ENCODE measurements around the gene PRAMEF11. TPM values are rescaled to one million over a fixed set of nuclear protein-coding genes. Genes with fewer than 3 reads are reported as not detected.

The PRAMEF11 gene
- total and polyA plus RNA-seq, 2 donors (not counting 3 experiments of a cell fraction or from before 2014, with no cell fraction given): not detected

DNA sequence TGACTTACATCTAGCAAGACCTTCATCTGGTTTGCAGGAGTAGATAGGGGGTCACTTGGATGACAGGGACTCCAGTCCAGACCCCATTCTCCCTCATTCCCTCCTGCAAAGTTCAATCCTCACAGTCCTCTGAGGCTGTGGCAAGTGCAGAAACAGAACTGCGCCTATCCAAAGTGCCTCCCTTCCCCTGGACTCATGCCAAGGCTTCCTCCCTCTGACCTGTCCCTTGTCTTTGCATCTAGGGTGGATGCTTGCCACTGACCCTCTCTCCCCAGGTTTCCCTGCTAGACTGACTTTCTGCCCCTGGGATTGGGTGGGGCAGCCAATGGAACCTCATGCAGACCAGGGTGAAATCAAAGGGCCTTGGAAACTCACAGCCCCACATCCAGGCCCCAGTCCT lies 21.3 kb downstream of the PRAMEF11 start:
- H3K27ac ChIP-seq (ENCODE audit: insufficient read depth, low read depth, low read length): no peak overlapping the region
- no peaks in the 10 kb centered on the region for H3K79me2 ChIP-seq (ENCODE audit: control insufficient read depth, insufficient read depth, low read length)
- DNase-seq (ENCODE audit: low read depth, low spot score) (no peak), FAIRE-seq (no peak)
- intact Hi-C loops (cut with micrococcal nuclease): no loop called here
- ChIA-PET CTCF (no interaction called here), POLR2A (no interaction called here)
- no peak overlapping the region for H3K4me3 ChIP-seq (replicated peaks in 1 of 3; ENCODE audit: insufficient read depth in 1 of 3, low read depth in 1 of 3, low read length in 3 of 3)
- H4K20me1 ChIP-seq (replicated peaks; ENCODE audit: control insufficient read depth, extremely low read depth, insufficient read depth, low read length): no peaks in the 10 kb centered on the region
- dilution Hi-C loops (cut with MboI; ENCODE audit: extremely low pct_ligation_motif_present, low sequenced_read_pairs): no loop called here
- H3K36me3 ChIP-seq (ENCODE audit: control insufficient read depth in 2 of 2, extremely low read depth in 1 of 2, insufficient read depth in 2 of 2, low read length in 2 of 2): no peaks in the 10 kb centered on the region
- no peak overlapping the region for H2AFZ ChIP-seq (ENCODE audit: low read depth, low read length)
- TF ChIP-seq POLR2A (IDR thresholded peaks at IDR 0.05; ENCODE audit: low read depth, low read length): no peak
- no peak for TF ChIP-seq EZH2 (IDR thresholded peaks at IDR 0.05; ENCODE audit: borderline replicate concordance, low read depth, low read length, severe bottlenecking)
- no peak for TF ChIP-seq POLR2AphosphoS5 (IDR thresholded peaks at IDR 0.05; ENCODE audit: insufficient read depth, low read depth, low read length)
- TF ChIP-seq FOS (IDR thresholded peaks at IDR 0.05; ENCODE audit: borderline replicate concordance, insufficient read depth, low read length): no peak
- no peak overlapping the region for H3K9ac ChIP-seq (replicated peaks; ENCODE audit: extremely low read depth, insufficient read depth, low read length)
- H3K27me3 ChIP-seq (ENCODE audit: control insufficient read depth in 2 of 2, insufficient read depth in 2 of 2, low read length in 2 of 2): no peaks in the 10 kb centered on the region
- H3K4me1 ChIP-seq (ENCODE audit: control insufficient read depth, extremely low read depth, insufficient read depth, low read length): no peaks in the 10 kb centered on the region
- no peak overlapping the region for H3K4me2 ChIP-seq (ENCODE audit: insufficient read depth, low read length)
- BruUV-seq (replicated peaks): no TSS peak
- H3K9me3 ChIP-seq (replicated peaks; ENCODE audit: control insufficient read depth, insufficient read depth, low read length): no peaks in the 10 kb centered on the region
- no peaks in the 10 kb centered on the region for H3K9me1 ChIP-seq (replicated peaks; ENCODE audit: control insufficient read depth, extremely low read depth, insufficient read depth, low read length)

GRCh38 chr1:12799730-12800129 lies 31.5 kb downstream of the PRAMEF11 start:
- no peaks in the 10 kb centered on the region for H3K4me1 ChIP-seq (ENCODE audit: control insufficient read depth, extremely low read depth, insufficient read depth, low read length)
- H4K20me1 ChIP-seq (replicated peaks; ENCODE audit: control insufficient read depth, extremely low read depth, insufficient read depth, low read length): no peaks in the 10 kb centered on the region
- H2AFZ ChIP-seq (ENCODE audit: low read depth, low read length): no peak overlapping the region
- DNase-seq (ENCODE audit: low read depth, low spot score): no peak
- no peaks in the 10 kb centered on the region for H3K9me3 ChIP-seq (replicated peaks; ENCODE audit: control insufficient read depth, insufficient read depth, low read length)
- no peak overlapping the region for H3K4me3 ChIP-seq (replicated peaks in 1 of 3; ENCODE audit: insufficient read depth in 1 of 3, low read depth in 1 of 3, low read length in 3 of 3)
- no peak for TF ChIP-seq MAX (IDR thresholded peaks at IDR 0.05; ENCODE audit: insufficient read depth, insufficient read length)
- TF ChIP-seq GATA2 (IDR thresholded peaks at IDR 0.05; ENCODE audit: insufficient read depth, insufficient read length, low read depth, low read length): no peak
- TF ChIP-seq EZH2 (IDR thresholded peaks at IDR 0.05; ENCODE audit: borderline replicate concordance, low read depth, low read length, severe bottlenecking): no peak
- no peak for TF ChIP-seq CTCF (IDR thresholded peaks at IDR 0.05; ENCODE audit: extremely low read depth in 1 of 2, insufficient read depth in 1 of 2, low read depth in 1 of 2, low read length in 2 of 2)
- no peak for TF ChIP-seq MYC (IDR thresholded peaks at IDR 0.05; ENCODE audit: low read depth, low read length)
- no peaks in the 10 kb centered on the region for H3K36me3 ChIP-seq (ENCODE audit: control insufficient read depth in 2 of 2, extremely low read depth in 1 of 2, insufficient read depth in 2 of 2, low read length in 2 of 2)
- ChIA-PET POLR2A (no interaction called here), CTCF (no interaction called here)
- H3K9ac ChIP-seq (replicated peaks; ENCODE audit: extremely low read depth, insufficient read depth, low read length): no peak overlapping the region
- intact Hi-C loops (cut with micrococcal nuclease) (no loop called here), dilution Hi-C loops (cut with MboI; ENCODE audit: extremely low pct_ligation_motif_present, low sequenced_read_pairs) (no loop called here)
- no TSS peak for BruUV-seq (replicated peaks)
- H3K4me2 ChIP-seq (ENCODE audit: insufficient read depth, low read length): no peak overlapping the region
- no peak for FAIRE-seq
- H3K79me2 ChIP-seq (ENCODE audit: control insufficient read depth, insufficient read depth, low read length): no peaks in the 10 kb centered on the region
- no peaks in the 10 kb centered on the region for H3K9me1 ChIP-seq (replicated peaks; ENCODE audit: control insufficient read depth, extremely low read depth, insufficient read depth, low read length)
- no peaks in the 10 kb centered on the region for H3K27me3 ChIP-seq (ENCODE audit: control insufficient read depth in 2 of 2, insufficient read depth in 2 of 2, low read length in 2 of 2)
- no peak overlapping the region for H3K27ac ChIP-seq (ENCODE audit: insufficient read depth, low read depth, low read length)

All from endothelial cell of umbilical vein (primary cell).